ENCODE results near the gene DCDC2C. TPM values are rescaled to one million over a fixed set of nuclear protein-coding genes. Genes with fewer than 3 reads are reported as not detected.

Gene DCDC2C
- total and polyA plus RNA-seq, 2 of the 4 experiments (the other 2 are of a cell fraction): not detected

GRCh38 chr2:3849213-3849612, 145.8 kb downstream of the DCDC2C start:
- ChIA-PET CTCF (interaction anchor here (1.0 kb wide), 1 partner anchor 111 kb away, joined by 3 read pairs; no protein-coding TSS in a partner anchor), POLR2A (ENCODE audit: unreplicated experiment) (no interaction called here)
- dilution Hi-C loops (cut with HindIII; ENCODE audit: low sequenced_read_pairs, unreplicated experiment) (no loop called here), intact Hi-C loops (cut with micrococcal nuclease) (no loop called here), in situ Hi-C loops (cut with MboI; ENCODE audit: low sequenced_read_pairs) (no loop called here)
- Histone ChIP-seq H2AK9ac (replicated peaks; ENCODE audit: low read depth, low read length, poor library complexity) (no peak overlapping the region), H3K14ac (replicated peaks; ENCODE audit: low read depth, low read length) (no peak overlapping the region), H3K23ac (ENCODE audit: low read depth, low read length) (no peak overlapping the region), H3K36me3 (ENCODE audit: control insufficient read depth, insufficient read depth, low read length) (no peaks in the 10 kb centered on the region), H2AFZ (replicated peaks; ENCODE audit: low read length, poor library complexity) (no peak overlapping the region), H2BK20ac (ENCODE audit: low read depth, low read length) (no peak overlapping the region), H3K79me1 (ENCODE audit: low read depth in 1 of 2, low read length in 2 of 2) (no peaks in the 10 kb centered on the region), H4K8ac (ENCODE audit: low read depth in 2 of 2, low read length in 2 of 2) (no peak overlapping the region), H2AK5ac (ENCODE audit: low read depth, low read length) (no peak overlapping the region), H3K4me2 (ENCODE audit: low read depth, low read length) (no peak overlapping the region), H2BK5ac (ENCODE audit: low read depth, low read length, poor library complexity, severe bottlenecking) (no peak overlapping the region), H2BK120ac (ENCODE audit: low read depth, low read length) (no peak overlapping the region), H3K9ac (ENCODE audit: low read depth, low read length) (no peak overlapping the region), H4K91ac (ENCODE audit: insufficient read depth, low read depth, low read length) (no peak overlapping the region), H2BK15ac (ENCODE audit: low read depth, low read length) (no peak overlapping the region), H3K27ac (ENCODE audit: insufficient read depth, low read length) (no peak overlapping the region), H3K56ac (ENCODE audit: extremely low read depth, insufficient read depth, low read length) (no peak overlapping the region), H3K4ac (ENCODE audit: low read depth, low read length) (no peak overlapping the region), H3K9me1 (ENCODE audit: insufficient read depth, low read length) (no peaks in the 10 kb centered on the region), H4K20me1 (ENCODE audit: insufficient read depth, low read length) (no peaks in the 10 kb centered on the region), H3K9me3 (ENCODE audit: control insufficient read depth, insufficient read depth, low read length) (no peaks in the 10 kb centered on the region), H4K5ac (ENCODE audit: low read depth, low read length) (no peak overlapping the region), H3K4me3 (ENCODE audit: insufficient read depth, low read depth, low read length) (no peak overlapping the region), H3K4me1 (ENCODE audit: control insufficient read depth, insufficient read depth, low read length) (no peaks in the 10 kb centered on the region), H3K27me3 (ENCODE audit: control insufficient read depth, insufficient read depth, low read length) (no peaks in the 10 kb centered on the region), H3K18ac (ENCODE audit: low read depth, low read length) (no peak overlapping the region)
- no TSS peak for BruUV-seq (replicated peaks)
- no peak for DNase-seq
- ATAC-seq (ENCODE audit: low read depth): no peak
- 60% methylated on average over 3 of the region's 7 CpGs; no CpG with 5 or more reads in 1 of the 2 experiments for WGBS, 2 experiments (ENCODE audit: extremely low coverage in 2 of 2, insufficient read length in 1 of 2)
- TF ChIP-seq CHD1 (IDR thresholded peaks at IDR 0.05; ENCODE audit: low read depth, low read length) (no peak), SMC3 (IDR thresholded peaks at IDR 0.05; ENCODE audit: low read depth, low read length) (no peak), RAD21 (IDR thresholded peaks at IDR 0.05; ENCODE audit: low read length) (no peak), USF2 (IDR thresholded peaks at IDR 0.05; ENCODE audit: low read depth, low read length) (no peak), BHLHE40 (IDR thresholded peaks at IDR 0.05; ENCODE audit: low read depth, low read length) (no peak), CEBPB (IDR thresholded peaks at IDR 0.05; ENCODE audit: low read depth, low read length) (no peak), FOS (IDR thresholded peaks at IDR 0.05; ENCODE audit: low read depth, low read length) (no peak), NFE2L2 (IDR thresholded peaks at IDR 0.05; ENCODE audit: low read depth, low read length) (no peak), RCOR1 (IDR thresholded peaks at IDR 0.05; ENCODE audit: insufficient replicate concordance, low read length) (no peak), ELK1 (IDR thresholded peaks at IDR 0.05; ENCODE audit: borderline replicate concordance, low read depth, low read length) (no peak), MAFK (IDR thresholded peaks at IDR 0.05; ENCODE audit: low read depth, low read length) (no peak), CTCF (conservative IDR thresholded peaks at IDR 0.05; ENCODE audit: low read depth, low read length) (no peak), MAZ (IDR thresholded peaks at IDR 0.05; ENCODE audit: borderline replicate concordance, low read depth, low read length) (no peak), RFX5 (IDR thresholded peaks at IDR 0.05; ENCODE audit: low read depth, low read length) (no peak), POLR2A (IDR thresholded peaks at IDR 0.05; ENCODE audit: low read depth, low read length) (no peak), MXI1 (IDR thresholded peaks at IDR 0.05; ENCODE audit: borderline replicate concordance, low read depth, low read length) (no peak)
